Gastrocnemius medialis (tissue), 4 donors: Measurements from ENCODE around the gene MYT1. TPM values are rescaled to one million over a fixed set of nuclear protein-coding genes. Genes with fewer than 3 reads are reported as not detected.
A peak's percentile ranks its signal among the peaks of the same experiment; 100 is the strongest.
"Not testable (repeated sequence)": the region's sequence is repeated elsewhere in the genome, so short reads cannot be mapped to it uniquely, and the experiment has no call there.

Experiments
- ATAC-seq, 2 donors: fragments of 150-250 bp; one replicate each; pipeline ENCODE4 v1.9.1; 2016
- DNase-seq, 2 donors: peaks; one replicate each; pipeline ENCODE4 v3.0.0-alpha.2; 2019
- H3K27ac ChIP-seq, 4 donors: fragments of 200-600 bp; sonication (generic); 1 replicate in 1 of 4; 2 replicates in 3 of 4; pipeline ENCODE4 v1.5.1; 2016 to 2018; ENCODE audit warnings: mild to moderate bottlenecking in 2 of 4, moderate library complexity in 1 of 4
- H3K27me3 ChIP-seq, 3 donors: fragments of 200-600 bp; sonication (generic) in 2 of 3; 1 replicate in 1 of 3; 2 replicates in 2 of 3; pipeline versions ENCODE4 v1.5.1 to v1.6.0; 2016 to 2019; ENCODE audit warnings: mild to moderate bottlenecking in 1 of 3, moderate library complexity in 1 of 3
- H3K36me3 ChIP-seq, 2 donors: fragments of 200-600 bp; sonication (generic) in 1 of 2; one replicate each; pipeline ENCODE4 v1.5.1; 2017 to 2018
- H3K4me1 ChIP-seq, 2 donors: fragments of 200-600 bp; sonication (generic) in 1 of 2; one replicate each; pipeline ENCODE4 v1.5.1; 2016 to 2017; ENCODE audit warnings: mild to moderate bottlenecking in 2 of 2
- H3K4me3 ChIP-seq, 4 donors: fragments of 200-600 bp; sonication (generic) in 3 of 4; 1 replicate in 1 of 4; 2 replicates in 3 of 4; pipeline ENCODE4 v1.5.1; 2016 to 2019; ENCODE audit warnings: mild to moderate bottlenecking in 2 of 4
- H3K9me3 ChIP-seq, 3 donors: fragments of 200-600 bp; sonication (generic) in 2 of 3; 1 replicate in 1 of 3; 2 replicates in 2 of 3; pipeline ENCODE4 v1.5.1; 2016 to 2019
- CTCF ChIP-seq, 5 experiments: fragments of 450-650 bp in 3 of 5; fragments of 200-600 bp in 2 of 5; sonication (generic) in 2 of 5; IDR thresholded peaks in 4 of 5; conservative IDR thresholded peaks in 1 of 5; 1 replicate in 4 of 5; 2 replicates in 1 of 5; pipeline ENCODE4 v1.5.1; 2016 to 2019; ENCODE audit warnings: antibody characterized with exemption in 5 of 5, mild to moderate bottlenecking in 3 of 5, moderate library complexity in 3 of 5
- POLR2A ChIP-seq, 2 donors: fragments of 450-650 bp; IDR thresholded peaks; one replicate each; pipeline ENCODE4 v1.6.1; 2017; ENCODE audit warnings: antibody characterized with exemption in 2 of 2, mild to moderate bottlenecking in 2 of 2, moderate library complexity in 2 of 2
- in situ Hi-C, 4 donors: fragments of 200-750 bp; cut with MboI; loops; one replicate each; pipeline versions ENCODE4 v1.15.0 to v1.8.0; 2017; ENCODE audit warnings: low sequenced_read_pairs in 4 of 4
- intact Hi-C: fragments of 100-400 bp; cut with DNase I; formaldehyde crosslinking; loops from one replicate; pipeline ENCODE4 v1.15.1; 2023; ENCODE audit warnings: low total_unique reads
- total RNA-seq, 4 donors: library from RNA; depleted of rRNA; stranded (reverse); fragments of >200 nt; gene quantifications; one replicate each; pipeline versions ENCODE4 v1.1.0 to v1.2.3, GENCODE V29; 2016

The MYT1 gene
- total RNA-seq, 4 donors from 2014 or later: not detected

- Histone ChIP-seq H3K9me3 (no peaks in the 10 kb centered on the region), H3K4me3 (no peak overlapping the region), H3K27ac (no peak overlapping the region), H3K27me3 (no peaks in the 10 kb centered on the region), H3K36me3 (no peaks in the 10 kb centered on the region), H3K4me1 (peaks cover 3 to 16% of the 10 kb centered on the region in 2 donors)
- in situ Hi-C loops: no loop called here
- ATAC-seq (no peak), DNase-seq (no peak)
- TF ChIP-seq CTCF (IDR thresholded peaks at IDR 0.05 in 4 of 5, conservative IDR thresholded peaks at IDR 0.05 in 1 of 5): no peak
- no peak for TF ChIP-seq POLR2A (IDR thresholded peaks at IDR 0.05)
- intact Hi-C loops: no loop called here
These were observed 68.5 kb downstream of the MYT1 start for GRCh38 chr20:64232794-64233193.

GRCh38 chr20:64233725-64234124, 69.5 kb downstream of the MYT1 start:
- no peak for TF ChIP-seq CTCF (IDR thresholded peaks at IDR 0.05 in 4 of 5, conservative IDR thresholded peaks at IDR 0.05 in 1 of 5)
- no peak for TF ChIP-seq POLR2A (IDR thresholded peaks at IDR 0.05)
- peak; percentile 20 to 73 for DNase-seq
- H3K9me3 ChIP-seq: no peaks in the 10 kb centered on the region
- intact Hi-C loops: no loop called here
- ATAC-seq: peak; percentile 73 to 84
- in situ Hi-C loops: no loop called here
- no peak overlapping the region for H3K4me3 ChIP-seq
- H3K4me1 ChIP-seq: peaks cover 3 to 24% of the 10 kb centered on the region in 2 donors
- peak overlapping the region in 3 of 4 donors; percentile 45 to 74 (median 54) for H3K27ac ChIP-seq
- H3K27me3 ChIP-seq: no peaks in the 10 kb centered on the region
- no peaks in the 10 kb centered on the region for H3K36me3 ChIP-seq

- Histone ChIP-seq H3K27me3 (no peaks in the 10 kb centered on the region), H3K4me1 (peaks cover 3 to 25% of the 10 kb centered on the region in 2 donors), H3K27ac (peak overlapping the region in 1 of 4 donors; percentile 74), H3K4me3 (no peak overlapping the region), H3K9me3 (no peaks in the 10 kb centered on the region), H3K36me3 (no peaks in the 10 kb centered on the region)
- ATAC-seq (no peak), DNase-seq (no peak)
- intact Hi-C loops (no loop called here), in situ Hi-C loops (no loop called here)
- TF ChIP-seq POLR2A (IDR thresholded peaks at IDR 0.05) (no peak), CTCF (IDR thresholded peaks at IDR 0.05 in 4 of 5, conservative IDR thresholded peaks at IDR 0.05 in 1 of 5) (no peak)
These were observed 70.1 kb downstream of the MYT1 start for GRCh38 chr20:64234291-64234791.

GRCh38 chr20:64234921-64235565, 70.8 kb downstream of the MYT1 start:
- DNase-seq, H3K4me3 ChIP-seq, H3K27ac ChIP-seq, H3K27me3 ChIP-seq, H3K36me3 ChIP-seq, in situ Hi-C loops, intact Hi-C loops, ATAC-seq, H3K9me3 ChIP-seq: not testable (repeated sequence)
- H3K4me1 ChIP-seq: peaks cover 3 to 25% of the 10 kb centered on the region in 2 donors

- H3K36me3 ChIP-seq: no peaks in the 10 kb centered on the region
- no peaks in the 10 kb centered on the region for H3K9me3 ChIP-seq
- intact Hi-C loops (no loop called here), in situ Hi-C loops (no loop called here)
- no peaks in the 10 kb centered on the region for H3K27me3 ChIP-seq
- peaks cover 3 to 25% of the 10 kb centered on the region in 2 donors for H3K4me1 ChIP-seq
- TF ChIP-seq CTCF (IDR thresholded peaks at IDR 0.05 in 4 of 5, conservative IDR thresholded peaks at IDR 0.05 in 1 of 5) (no peak), POLR2A (IDR thresholded peaks at IDR 0.05) (no peak)
- DNase-seq: no peak
- ATAC-seq: no peak
- no peak overlapping the region for H3K27ac ChIP-seq
- H3K4me3 ChIP-seq: no peak overlapping the region
These were observed 72.2 kb downstream of the MYT1 start for GRCh38 chr20:64236137-64237088.
